RCC 7860 (cell line): ENCODE measurements around the gene CASP10.
A peak's percentile ranks its signal among the peaks of the same experiment; 100 is the strongest.
"Not testable (repeated sequence)": the region's sequence is repeated elsewhere in the genome, so short reads cannot be mapped to it uniquely, and the experiment has no call there.

Source experiments
- DNase-seq: peaks from one replicate; pipeline ENCODE4 v3.0.0-alpha.2; 2015; ENCODE audit warnings: low spot score
- FAIRE-seq: peaks from 2 replicates; lab custom pipeline; 2012; peaks lifted over from hg19 to GRCh38; lab: Jason Lieb, UNC

CASP10 gene

GRCh38 chr2:201231781-201232466 is 49.0 kb downstream of the CASP10 start:
- peak; percentile 95 for DNase-seq
- FAIRE-seq, result peak; percentile 65

GRCh38 chr2:201232467-201232815 is 49.5 kb downstream of the CASP10 start:
- FAIRE-seq, result no peak
- no peak for DNase-seq

GRCh38 chr2:201233192-201233811 is 50.4 kb downstream of the CASP10 start:
- FAIRE-seq (peak; percentile 94), DNase-seq (peak; percentile 94)

- no peak for DNase-seq
- no peak for FAIRE-seq
Observed at GRCh38 chr2:201233812-201234662, 51.1 kb downstream of the CASP10 start.

GRCh38 chr2:201234663-201235135 is 51.8 kb downstream of the CASP10 start:
- no peak for DNase-seq
- FAIRE-seq, result peak; percentile 58

- DNase-seq, result peak; percentile 61
- peak; percentile 87 for FAIRE-seq
Observed at GRCh38 chr2:201235860-201236811, 53.2 kb downstream of the CASP10 start.

DNA sequence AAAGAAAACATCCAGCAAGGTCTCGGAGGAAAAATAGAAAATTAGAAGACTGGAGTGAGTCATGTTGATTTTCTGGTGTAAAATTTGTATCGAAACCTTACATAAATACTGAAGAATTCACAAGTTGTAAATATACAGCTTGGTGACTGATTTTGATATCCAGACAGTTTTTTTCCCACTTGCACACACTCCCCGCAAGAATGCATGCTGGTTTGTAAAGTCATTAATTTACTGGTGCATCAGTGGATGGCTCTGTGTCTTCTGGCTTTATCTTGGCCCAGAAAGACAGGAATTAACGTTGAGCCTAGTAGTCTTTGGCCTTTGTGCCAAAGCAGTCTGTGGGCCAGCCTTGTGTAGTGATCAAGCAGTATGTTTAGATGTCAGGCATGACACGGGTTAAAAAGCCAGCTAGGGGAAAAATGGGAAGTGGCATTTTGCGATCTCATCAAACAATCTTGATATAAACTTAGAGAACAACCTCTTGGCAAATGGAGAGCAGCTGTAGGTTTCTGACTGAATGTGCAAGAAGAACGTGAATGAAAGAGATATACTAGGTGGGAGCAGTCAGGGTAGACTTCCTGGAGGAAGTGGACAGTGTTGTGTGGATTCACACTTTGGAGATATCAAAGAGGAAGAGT is 54.7 kb downstream of the CASP10 start:
- DNase-seq, result no peak
- FAIRE-seq, result no peak

DNA sequence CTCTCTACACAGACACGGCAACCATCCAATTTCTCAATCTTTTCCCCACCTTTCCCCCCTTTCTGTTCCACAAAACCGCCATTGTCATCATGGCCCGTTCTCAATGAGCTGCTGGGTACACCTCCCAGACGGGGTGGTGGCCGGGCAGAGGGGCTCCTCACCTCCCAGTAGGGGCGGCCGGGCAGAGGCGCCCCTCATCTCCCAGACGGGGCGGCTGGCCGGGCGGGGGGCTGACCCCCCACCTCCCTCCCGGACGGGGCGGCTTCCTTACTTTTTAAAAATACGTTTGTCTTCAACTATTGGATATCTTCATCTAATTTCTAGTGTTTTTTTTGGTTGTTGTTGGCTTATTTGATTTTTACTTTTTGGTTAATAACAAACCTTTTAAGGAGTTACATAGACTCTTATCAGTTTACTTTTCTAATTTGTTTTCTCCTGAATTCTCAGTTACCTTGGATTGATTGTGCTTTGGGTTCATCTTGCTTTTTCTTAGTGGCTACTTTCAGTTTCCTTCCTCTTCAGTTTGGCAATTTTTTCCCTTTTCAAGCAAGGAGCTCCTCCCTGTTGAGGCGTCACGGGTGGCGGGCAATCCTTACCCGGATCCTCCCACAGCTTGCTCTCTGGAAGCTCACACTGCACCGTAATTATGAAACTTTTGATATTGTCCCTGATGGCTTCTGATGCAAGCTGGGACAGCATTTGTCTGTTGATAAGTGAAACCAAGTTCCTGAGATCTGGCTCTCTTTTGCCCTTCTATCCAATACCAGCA is 56.4 kb downstream of the CASP10 start:
- FAIRE-seq, DNase-seq: not testable (repeated sequence)

- DNase-seq, result no peak
- no peak for FAIRE-seq
Observed at GRCh38 chr2:201242571-201243277, 59.8 kb downstream of the CASP10 start.

DNA sequence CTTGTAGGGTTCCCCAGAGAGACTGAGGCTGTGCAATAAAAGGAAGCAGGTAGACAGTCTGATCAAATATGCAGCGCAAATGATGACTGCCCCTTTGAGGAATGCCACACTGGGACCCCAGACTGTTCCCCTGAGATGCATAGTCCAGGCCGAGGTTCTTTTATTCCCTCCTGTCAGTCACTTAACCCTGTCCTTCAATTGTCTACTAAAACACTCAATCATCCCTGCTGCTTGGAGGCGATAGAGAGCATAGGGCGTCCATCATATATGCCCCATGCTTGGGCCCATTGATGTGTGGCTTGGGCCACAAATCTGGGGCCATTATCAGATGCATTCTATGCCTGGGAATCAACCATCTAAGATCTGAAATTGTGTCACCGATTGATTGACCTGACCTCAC is 61.9 kb downstream of the CASP10 start:
- DNase-seq, result no peak
- no peak for FAIRE-seq

DNA sequence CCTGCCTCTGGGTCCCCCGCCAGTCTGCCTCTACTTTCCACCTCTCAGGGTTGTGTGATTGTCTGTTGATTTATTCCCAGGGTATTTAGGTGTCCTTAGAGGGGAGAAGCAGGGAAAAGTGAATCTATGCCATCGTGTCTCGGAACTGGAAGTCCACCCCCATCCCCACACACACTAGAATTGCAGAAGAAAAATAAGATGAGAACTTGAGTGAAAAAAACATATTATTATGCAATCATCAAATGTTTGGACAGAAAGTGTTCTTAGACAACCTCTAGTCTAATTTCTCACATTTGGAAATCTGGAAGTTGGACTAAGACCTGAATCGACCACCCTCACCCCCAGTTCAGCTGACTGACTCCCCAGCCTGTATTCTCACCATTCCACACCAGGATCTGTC is 63.3 kb downstream of the CASP10 start:
- DNase-seq (no peak), FAIRE-seq (no peak)

DNA sequence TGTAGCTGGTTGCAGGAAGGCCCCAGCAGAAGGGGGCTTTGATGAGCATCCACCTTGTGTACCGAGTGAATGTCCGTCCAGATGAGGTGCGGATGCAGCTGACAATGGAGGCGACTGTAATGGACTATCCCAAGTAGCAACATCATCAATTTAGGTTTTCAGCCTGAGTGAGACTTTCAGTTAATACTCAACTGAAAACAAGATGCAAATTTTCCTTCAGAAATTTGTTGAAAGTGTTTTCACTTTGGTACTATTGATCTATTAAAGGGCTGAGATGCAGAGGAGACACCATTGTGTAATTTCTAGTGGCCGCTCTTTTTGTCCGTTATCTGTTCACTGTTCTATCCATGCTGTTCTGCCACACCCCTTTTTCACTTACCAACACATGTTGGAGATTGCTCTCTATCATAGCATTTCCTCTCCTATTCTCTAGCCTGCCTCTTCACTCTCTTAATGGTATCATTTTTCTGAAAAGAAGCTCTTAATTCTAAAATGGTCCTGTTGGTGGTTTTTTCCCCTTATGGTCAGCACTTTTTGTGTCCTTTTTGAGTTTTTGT is 65.4 kb downstream of the CASP10 start:
- DNase-seq (no peak), FAIRE-seq (no peak)

DNA sequence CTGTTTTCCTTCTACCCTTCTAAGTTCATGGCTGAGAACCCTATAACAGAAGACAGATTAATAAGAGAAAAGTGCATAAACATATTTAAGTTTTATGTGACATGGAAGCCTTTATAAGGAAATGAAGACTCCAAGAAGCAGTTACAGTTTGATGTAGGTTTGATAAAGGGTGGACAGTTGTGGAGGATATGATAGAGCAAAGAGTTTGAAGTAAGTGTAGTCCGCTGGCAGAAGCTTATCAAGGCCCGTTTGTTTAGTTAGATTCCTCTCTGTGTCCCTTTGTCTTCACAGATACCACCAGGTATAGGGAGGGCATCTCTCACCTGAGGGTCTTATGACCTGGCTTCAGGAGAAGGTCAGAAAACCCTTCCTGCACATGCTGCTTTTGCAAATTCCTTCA is 66.9 kb downstream of the CASP10 start:
- FAIRE-seq, result no peak
- no peak for DNase-seq

GRCh38 chr2:201250741-201251140 is 67.8 kb downstream of the CASP10 start:
- FAIRE-seq (no peak), DNase-seq (no peak)

GRCh38 chr2:201254081-201254730 is 71.3 kb downstream of the CASP10 start:
- DNase-seq, result peak; percentile 46
- FAIRE-seq, result peak; percentile 57

DNA sequence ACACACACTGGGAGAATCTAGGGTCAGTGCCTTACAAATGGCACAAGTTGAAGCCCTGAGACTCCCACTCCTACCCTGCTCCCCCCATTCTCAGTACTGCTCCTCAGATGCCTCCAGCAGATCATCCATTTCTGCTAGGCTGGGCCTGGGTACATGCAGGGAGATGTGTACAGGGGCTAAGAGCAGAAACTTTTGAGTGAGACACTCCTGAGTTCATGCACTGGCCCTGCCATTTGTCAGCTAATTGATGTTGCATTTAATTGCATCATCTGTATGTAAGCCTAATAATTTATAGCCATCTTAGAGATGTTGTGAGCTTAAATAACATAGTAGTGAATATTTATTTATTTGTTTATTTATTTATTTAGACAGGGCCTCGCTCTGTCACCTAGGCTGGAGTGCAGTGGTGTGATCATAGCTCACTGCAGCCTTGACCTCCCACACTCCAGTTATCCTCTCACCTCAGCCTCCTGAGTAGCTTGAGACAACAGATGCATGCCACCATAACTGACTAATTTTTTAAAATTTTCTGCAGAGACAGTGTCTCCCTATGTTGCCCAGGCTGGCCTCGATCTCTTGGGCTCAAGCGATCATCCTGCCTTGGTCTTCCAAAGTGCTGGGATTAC is 72.6 kb downstream of the CASP10 start:
- FAIRE-seq (no peak), DNase-seq (no peak)

DNA sequence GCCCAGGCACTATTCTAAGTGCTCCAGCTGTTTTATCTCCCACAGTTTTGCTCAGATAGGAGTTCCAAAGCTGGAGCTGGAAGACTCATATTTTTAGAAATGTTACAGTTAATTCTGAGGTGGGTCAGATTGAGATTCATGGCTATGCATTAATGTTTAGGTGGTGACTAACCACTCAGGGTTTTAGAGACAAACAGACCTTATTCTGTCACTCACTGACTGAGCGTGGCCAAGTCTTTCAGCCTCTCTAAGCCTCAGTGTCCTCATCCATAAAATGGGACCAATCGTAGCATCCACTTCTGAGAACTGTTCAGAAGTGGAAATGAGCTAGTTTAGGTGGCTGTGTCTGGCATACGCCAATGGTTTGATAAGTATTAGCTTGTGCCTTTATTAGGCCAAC is 73.1 kb downstream of the CASP10 start:
- peak; percentile 30 for DNase-seq
- no peak for FAIRE-seq
